ENCODE data around the gene EDEM3.

Gene EDEM3

GRCh38 chr1:184664042-184664660 lies 90.5 kb downstream of the EDEM3 start:
- H3K9ac ChIP-seq: no peak overlapping the region
- no peak overlapping the region for H3K4me2 ChIP-seq

GRCh38 chr1:184661801-184662200 lies 92.9 kb downstream of the EDEM3 start:
- Histone ChIP-seq H3K9ac (no peak overlapping the region), H3K4me3 (no peak overlapping the region), H3K36me3 (no peaks in the 10 kb centered on the region), H3K27me3 (no peaks in the 10 kb centered on the region), H4K20me1 (no peaks in the 10 kb centered on the region), H3K9me3 (replicated peaks in 1 of 11) (peaks cover 0 to 7% (median 0%) of the 10 kb centered on the region in 11 experiments; a peak in 1 of 22 replicates), H3K27ac (no peak overlapping the region), H3K4me2 (no peak overlapping the region), H3K4me1 (no peaks in the 10 kb centered on the region)
- no peak for TF ChIP-seq Cebpa-rat (IDR thresholded peaks at IDR 0.05)

More at GRCh38 chr1:184664042-184664660, 90.5 kb downstream of the EDEM3 start:
- H3K36me3 ChIP-seq: no peaks in the 10 kb centered on the region
- no peak overlapping the region for H3K4me3 ChIP-seq
- H3K4me1 ChIP-seq: no peaks in the 10 kb centered on the region
- H3K27me3 ChIP-seq: no peaks in the 10 kb centered on the region
- TF ChIP-seq Cebpa-rat (IDR thresholded peaks at IDR 0.05): no peak
- peaks cover 0 to 7% (median 0%) of the 10 kb centered on the region in 11 experiments; a peak in 1 of 22 replicates for H3K9me3 ChIP-seq (replicated peaks in 1 of 11)
- no peak overlapping the region for H3K27ac ChIP-seq
- no peaks in the 10 kb centered on the region for H4K20me1 ChIP-seq

- peaks cover 0 to 7% (median 0%) of the 10 kb centered on the region in 11 experiments; a peak in 1 of 22 replicates for H3K9me3 ChIP-seq (replicated peaks in 1 of 11)
- no peak for TF ChIP-seq Cebpa-rat (IDR thresholded peaks at IDR 0.05)
- H3K9ac ChIP-seq: no peak overlapping the region
- H3K36me3 ChIP-seq: no peaks in the 10 kb centered on the region
- no peak overlapping the region for H3K27ac ChIP-seq
- H4K20me1 ChIP-seq: no peaks in the 10 kb centered on the region
- no peaks in the 10 kb centered on the region for H3K4me1 ChIP-seq
- no peak overlapping the region for H3K4me3 ChIP-seq
- no peak overlapping the region for H3K4me2 ChIP-seq
- no peaks in the 10 kb centered on the region for H3K27me3 ChIP-seq
Observed at GRCh38 chr1:184660462-184661191, 94.0 kb downstream of the EDEM3 start.

GRCh38 chr1:184658055-184658454 lies 96.6 kb downstream of the EDEM3 start:
- no peak overlapping the region for H3K4me2 ChIP-seq
- H3K9ac ChIP-seq: no peak overlapping the region
- no peaks in the 10 kb centered on the region for H3K27me3 ChIP-seq
- no peak for TF ChIP-seq Cebpa-rat (IDR thresholded peaks at IDR 0.05)
- no peak overlapping the region for H3K27ac ChIP-seq
- no peaks in the 10 kb centered on the region for H3K36me3 ChIP-seq
- no peaks in the 10 kb centered on the region for H4K20me1 ChIP-seq
- no peaks in the 10 kb centered on the region for H3K4me1 ChIP-seq
- H3K4me3 ChIP-seq: no peak overlapping the region
- no peaks in the 10 kb centered on the region for H3K9me3 ChIP-seq (replicated peaks in 1 of 11)

GRCh38 chr1:184656221-184656620 lies 98.4 kb downstream of the EDEM3 start:
- no peaks in the 10 kb centered on the region for H3K27me3 ChIP-seq
- H3K27ac ChIP-seq: no peak overlapping the region
- H3K4me3 ChIP-seq: no peak overlapping the region
- no peaks in the 10 kb centered on the region for H3K36me3 ChIP-seq
- no peak for TF ChIP-seq Cebpa-rat (IDR thresholded peaks at IDR 0.05)
- no peaks in the 10 kb centered on the region for H3K4me1 ChIP-seq
- no peaks in the 10 kb centered on the region for H4K20me1 ChIP-seq
- no peak overlapping the region for H3K9ac ChIP-seq
- no peak overlapping the region for H3K4me2 ChIP-seq
- no peaks in the 10 kb centered on the region for H3K9me3 ChIP-seq (replicated peaks in 1 of 11)

- Histone ChIP-seq H3K4me3 (no peak overlapping the region), H3K9me3 (replicated peaks in 1 of 11) (no peaks in the 10 kb centered on the region), H3K4me1 (peaks cover 0 to 7% (median under 1%) of the 10 kb centered on the region in 10 experiments; a peak in 9 of 20 replicates), H3K4me2 (no peak overlapping the region), H3K9ac (no peak overlapping the region), H4K20me1 (no peaks in the 10 kb centered on the region), H3K27me3 (no peaks in the 10 kb centered on the region), H3K27ac (no peak overlapping the region), H3K36me3 (no peaks in the 10 kb centered on the region)
- TF ChIP-seq Cebpa-rat (IDR thresholded peaks at IDR 0.05): no peak
Observed at GRCh38 chr1:184655185-184655584, 99.5 kb downstream of the EDEM3 start.

GRCh38 chr1:184650177-184650866 lies 104.3 kb downstream of the EDEM3 start:
- H3K36me3 ChIP-seq: no peaks in the 10 kb centered on the region
- H3K9me3 ChIP-seq (replicated peaks in 1 of 11): peaks cover 6 to 16% (median 12%) of the 10 kb centered on the region in 11 experiments; a peak in 19 of 22 replicates
- no peaks in the 10 kb centered on the region for H3K27me3 ChIP-seq
- H3K4me2 ChIP-seq: peak overlapping the region in 5 of 11 experiments; percentile 38 to 80 (median 57); a peak in 10 of 22 replicates
- no peaks in the 10 kb centered on the region for H4K20me1 ChIP-seq
- TF ChIP-seq Cebpa-rat (IDR thresholded peaks at IDR 0.05): no peak
- H3K27ac ChIP-seq: peak overlapping the region in 1 of 11 experiments; percentile 46; a peak in 2 of 22 replicates
- peaks cover 0 to 28% (median 9%) of the 10 kb centered on the region in 10 experiments; a peak in 10 of 20 replicates for H3K4me1 ChIP-seq
- H3K4me3 ChIP-seq: no peak overlapping the region
- no peak overlapping the region for H3K9ac ChIP-seq

GRCh38 chr1:184649451-184649888 lies 105.2 kb downstream of the EDEM3 start:
- H3K27ac ChIP-seq: peak overlapping the region in 3 of 11 experiments; percentile 13 to 58 (median 34); a peak in 5 of 22 replicates
- peaks cover 6 to 16% (median 12%) of the 10 kb centered on the region in 11 experiments; a peak in 19 of 22 replicates for H3K9me3 ChIP-seq (replicated peaks in 1 of 11)
- no peak overlapping the region for H3K4me3 ChIP-seq
- no peak for TF ChIP-seq Cebpa-rat (IDR thresholded peaks at IDR 0.05)
- no peaks in the 10 kb centered on the region for H4K20me1 ChIP-seq
- no peak overlapping the region for H3K9ac ChIP-seq
- H3K27me3 ChIP-seq: no peaks in the 10 kb centered on the region
- H3K4me2 ChIP-seq: peak overlapping the region in 6 of 11 experiments; percentile 6 to 80 (median 53); a peak in 10 of 22 replicates
- no peaks in the 10 kb centered on the region for H3K36me3 ChIP-seq
- H3K4me1 ChIP-seq: peaks cover 0 to 28% (median 9%) of the 10 kb centered on the region in 10 experiments; a peak in 10 of 20 replicates

- Histone ChIP-seq H3K27me3 (no peaks in the 10 kb centered on the region), H3K4me2 (peak overlapping the region in 6 of 11 experiments; percentile 6 to 80 (median 53); a peak in 10 of 22 replicates), H3K9me3 (replicated peaks in 1 of 11) (peaks cover 6 to 16% (median 12%) of the 10 kb centered on the region in 11 experiments; a peak in 19 of 22 replicates), H3K4me3 (no peak overlapping the region), H3K36me3 (no peaks in the 10 kb centered on the region), H3K9ac (no peak overlapping the region), H3K4me1 (peaks cover 0 to 28% (median 9%) of the 10 kb centered on the region in 10 experiments; a peak in 10 of 20 replicates), H4K20me1 (no peaks in the 10 kb centered on the region), H3K27ac (peak overlapping the region in 3 of 11 experiments; percentile 13 to 58 (median 34); a peak in 3 of 22 replicates)
- no peak for TF ChIP-seq Cebpa-rat (IDR thresholded peaks at IDR 0.05)
Observed at GRCh38 chr1:184648856-184649201, 105.8 kb downstream of the EDEM3 start.

Measured in BLaER1 treated with 17β-estradiol and CSF1 and Interleukin-3, amounts not matched to agents 10 nM and 100 nM (cell line).